Aorta (tissue), 5 donors: Measurements from ENCODE around the gene NOC2L. TPM values are rescaled to one million over a fixed set of nuclear protein-coding genes. Genes with fewer than 3 reads are reported as not detected.

Source experiments
- ATAC-seq: fragments of 200-7000 bp; cut with Tn5 transposase; one replicate; pipeline ENCODE4 v1.9.1; 2022; ENCODE audit warnings: moderate library complexity; ENCODE audit not compliant: low FRiP score
- DNase-seq, 2 donors: peaks; one replicate each; pipeline ENCODE4 v3.0.0-alpha.2; 2020
- H3K27ac ChIP-seq, 2 donors: one replicate each; pipeline ENCODE4 v1.5.1; 2013; ENCODE audit warnings: low read length in 2 of 2, mild to moderate bottlenecking in 2 of 2, moderate library complexity in 2 of 2, control low read depth in 1 of 2, inconsistent platforms in 1 of 2, low read depth in 1 of 2
- H3K27me3 ChIP-seq, 2 donors: one replicate each; pipeline ENCODE4 v1.6.1; 2013; ENCODE audit warnings: control low read depth in 1 of 2, low read length in 1 of 2, mild to moderate bottlenecking in 1 of 2, moderate library complexity in 1 of 2; ENCODE audit not compliant: insufficient read depth in 2 of 2, control insufficient read depth in 1 of 2
- H3K36me3 ChIP-seq, 2 donors: one replicate each; pipeline ENCODE4 v1.6.1; 2013; ENCODE audit warnings: control low read depth in 1 of 2, low read length in 1 of 2, mild to moderate bottlenecking in 1 of 2; ENCODE audit not compliant: insufficient read depth in 2 of 2, control insufficient read depth in 1 of 2
- H3K4me1 ChIP-seq, 2 donors: one replicate each; pipeline ENCODE4 v1.6.1; 2013; ENCODE audit warnings: low read length in 2 of 2, control low read depth in 1 of 2, mild to moderate bottlenecking in 1 of 2, moderate library complexity in 1 of 2; ENCODE audit not compliant: insufficient read depth in 2 of 2, control insufficient read depth in 1 of 2
- H3K4me3 ChIP-seq, 2 donors: one replicate each; pipeline ENCODE4 v1.5.1; 2013; ENCODE audit warnings: low read length in 2 of 2, control low read depth in 1 of 2, mild to moderate bottlenecking in 1 of 2
- H3K9me3 ChIP-seq: one replicate; pipeline ENCODE4 v1.6.1; 2013; ENCODE audit warnings: mild to moderate bottlenecking, low read length; ENCODE audit not compliant: control insufficient read depth
- WGBS, 2 donors: extraction: QIAGEN DNeasy Blood & Tissue Kit; methylation state at CpG; one replicate each; pipeline ENCODE4 v1.1.7; 2013; 5-methylcytosine and 5-hydroxymethylcytosine counted together
- intact Hi-C, 2 donors: fragments of 100-400 bp; cut with DNase I; formaldehyde crosslinking; loops; one replicate each; pipeline versions ENCODE4 v1.14.2 to v1.15.0; 2022
- polyA plus RNA-seq, 2 donors: library from polyadenylated mRNA; stranded (reverse); fragments of 200-250 nt; gene quantifications; one replicate each; pipeline ENCODE4 v1.2.3, GENCODE V29; 2013
- total RNA-seq, 2 donors: library from RNA; stranded (reverse); fragmentation: NEBNext Ultra II Directional; extraction: Animal tissue kit (Norgen Biotek cat#: 25700); gene quantifications; one replicate each; pipeline ENCODE4 v1.2.1, GENCODE V29; 2021
- donor health status: healthy with polysubstance abuse.
- donor health status: Bipolar disorder and iron deficiency.
- donor health status: DM: no; HTN: no; CAD: no.
- donor health status: DM: no; HTN: no; CAD: no.
- donor health status: DM: yes; HTN: yes; CAD: no.

The NOC2L gene
- total and polyA plus RNA-seq, 4 donors, result 17.3 to 55.5 (median 38.6) TPM

DNA sequence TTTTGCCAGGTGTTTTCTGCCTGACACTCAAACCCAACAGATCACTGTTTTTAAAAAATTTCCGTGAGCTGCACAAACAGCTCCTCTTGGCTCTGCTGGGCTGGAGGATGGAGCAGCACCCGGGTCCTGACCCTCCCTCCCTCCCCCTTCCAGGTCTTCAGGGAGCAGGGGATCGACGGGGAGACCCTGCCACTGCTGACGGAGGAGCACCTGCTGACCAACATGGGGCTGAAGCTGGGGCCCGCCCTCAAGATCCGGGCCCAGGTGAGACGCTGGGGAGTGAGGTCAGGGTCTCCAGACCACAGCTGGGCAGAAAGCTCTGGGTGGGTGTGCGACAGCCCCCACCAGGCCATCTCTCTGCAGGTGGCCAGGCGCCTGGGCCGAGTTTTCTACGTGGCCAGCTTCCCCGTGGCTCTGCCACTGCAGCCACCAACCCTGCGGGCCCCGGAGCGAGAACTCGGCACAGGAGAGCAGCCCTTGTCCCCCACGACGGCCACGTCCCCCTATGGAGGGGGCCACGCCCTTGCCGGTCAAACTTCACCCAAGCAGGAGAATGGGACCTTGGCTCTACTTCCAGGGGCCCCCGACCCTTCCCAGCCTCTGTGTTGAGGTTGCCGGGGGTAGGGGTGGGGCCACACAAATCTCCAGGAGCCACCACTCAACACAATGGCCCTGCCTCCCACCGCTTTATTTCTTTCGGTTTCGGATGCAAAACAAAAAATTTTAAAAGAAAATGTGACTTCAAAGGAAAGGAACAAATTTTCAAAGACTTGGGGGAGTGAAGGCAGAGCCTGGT, 15.3 kb downstream of the NOC2L start:
- Histone ChIP-seq H3K9me3 (no peaks in the 10 kb centered on the region), H3K27ac (no peak overlapping the region), H3K36me3 (no peaks in the 10 kb centered on the region), H3K4me3 (no peak overlapping the region), H3K4me1 (no peaks in the 10 kb centered on the region), H3K27me3 (no peaks in the 10 kb centered on the region)
- DNase-seq (no peak), ATAC-seq (no peak)
- intact Hi-C loops, result loop anchor here in 1 of 2 donors (5.0 kb wide), 1 partner anchor 36 kb away; no protein-coding TSS in a partner anchor
- 88% methylated on average over 26 to 27 of the region's 27 CpGs for WGBS, 2 donors

GRCh38 chr1:942864-943533, 16.1 kb downstream of the NOC2L start:
- H3K27ac ChIP-seq, result no peak overlapping the region

DNA sequence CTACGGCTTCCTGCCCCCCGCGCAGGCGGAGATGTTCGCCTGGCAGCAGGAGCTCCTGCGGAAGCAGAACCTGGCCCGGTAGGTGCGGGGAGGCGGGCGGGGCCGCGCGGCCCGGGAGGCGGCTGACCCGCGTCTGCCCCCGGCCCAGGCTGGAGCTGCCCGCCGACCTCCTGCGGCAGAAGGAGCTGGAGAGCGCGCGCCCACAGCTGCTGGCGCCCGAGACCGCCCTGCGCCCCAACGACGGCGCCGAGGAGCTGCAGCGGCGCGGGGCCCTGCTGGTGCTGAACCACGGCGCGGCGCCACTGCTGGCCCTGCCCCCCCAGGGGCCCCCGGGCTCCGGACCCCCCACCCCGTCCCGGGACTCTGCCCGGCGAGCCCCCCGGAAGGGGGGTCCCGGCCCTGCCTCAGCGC, 16.6 kb downstream of the NOC2L start:
- H3K4me1 ChIP-seq, result no peaks in the 10 kb centered on the region

More at GRCh38 chr1:942864-943533, 16.1 kb downstream of the NOC2L start:
- Histone ChIP-seq H3K9me3 (no peaks in the 10 kb centered on the region), H3K36me3 (no peaks in the 10 kb centered on the region), H3K4me1 (no peaks in the 10 kb centered on the region), H3K4me3 (no peak overlapping the region), H3K27me3 (no peaks in the 10 kb centered on the region)
- no peak for ATAC-seq
- peak; percentile 76 to 88 for DNase-seq
- WGBS, 2 donors, result 69 to 72% methylated on average over 26 to 27 of the region's 27 CpGs
- intact Hi-C loops, result loop anchor here in 1 of 2 donors (5.0 kb wide), 1 partner anchor 36 kb away; no protein-coding TSS in a partner anchor

GRCh38 chr1:941588-942383, 17.3 kb downstream of the NOC2L start:
- DNase-seq, result peak; percentile 90 to 94
- no peaks in the 10 kb centered on the region for H3K9me3 ChIP-seq
- 1% methylated on average over 51 to 98 of the region's 98 CpGs for WGBS, 2 donors
- peak; percentile 79 for ATAC-seq
- H3K36me3 ChIP-seq, result no peaks in the 10 kb centered on the region
- H3K4me3 ChIP-seq, result peak overlapping the region in 1 of 2 donors; percentile 12
- H3K27ac ChIP-seq, result no peak overlapping the region
- no peaks in the 10 kb centered on the region for H3K4me1 ChIP-seq
- intact Hi-C loops, result loop anchor here in 1 of 2 donors (2.0 to 5.0 kb wide), 2 partner anchors 17 to 34 kb away; no protein-coding TSS in a partner anchor
- no peaks in the 10 kb centered on the region for H3K27me3 ChIP-seq

More for the DNA sequence above, 16.6 kb downstream of the NOC2L start:
- Histone ChIP-seq H3K27ac (no peak overlapping the region), H3K9me3 (no peaks in the 10 kb centered on the region), H3K27me3 (no peaks in the 10 kb centered on the region), H3K36me3 (no peaks in the 10 kb centered on the region), H3K4me3 (no peak overlapping the region)
- intact Hi-C loops, result loop anchor here in 1 of 2 donors (5.0 kb wide), 1 partner anchor 35 kb away; no protein-coding TSS in a partner anchor
- DNase-seq (no peak), ATAC-seq (no peak)
- 12 to 21% methylated on average over 28 to 48 of the region's 48 CpGs for WGBS, 2 donors

DNA sequence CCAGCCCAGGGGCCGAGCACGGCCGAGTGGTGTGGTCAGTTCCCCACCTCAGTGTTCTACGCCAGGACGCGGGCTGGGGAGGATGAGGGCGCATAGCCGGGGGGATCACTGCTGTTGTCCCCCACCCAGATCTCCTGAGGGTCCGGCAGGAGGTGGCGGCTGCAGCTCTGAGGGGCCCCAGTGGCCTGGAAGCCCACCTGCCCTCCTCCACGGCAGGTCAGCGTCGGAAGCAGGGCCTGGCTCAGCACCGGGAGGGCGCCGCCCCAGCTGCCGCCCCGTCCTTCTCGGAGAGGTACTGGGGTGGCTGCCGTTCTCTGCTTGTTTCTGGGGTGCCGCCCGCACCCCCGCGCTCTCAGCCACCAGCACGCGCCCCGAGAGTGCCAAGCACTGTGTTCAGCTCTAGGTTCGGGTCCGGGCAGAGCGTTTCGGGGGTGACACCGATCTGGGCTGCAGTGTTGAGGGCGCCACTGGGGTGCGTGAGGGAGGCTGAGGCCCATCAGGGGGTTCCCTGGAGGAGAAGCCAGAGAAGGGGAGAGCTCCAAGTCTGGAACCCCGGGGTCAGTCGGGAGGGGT, 18.0 kb downstream of the NOC2L start:
- Histone ChIP-seq H3K4me3 (no peak overlapping the region), H3K27me3 (no peaks in the 10 kb centered on the region), H3K36me3 (no peaks in the 10 kb centered on the region), H3K9me3 (no peaks in the 10 kb centered on the region), H3K27ac (peak overlapping the region in 1 of 2 donors; percentile 5), H3K4me1 (no peaks in the 10 kb centered on the region)
- intact Hi-C loops, result loop anchor here in 1 of 2 donors (2.0 to 5.0 kb wide), 2 partner anchors 16 to 34 kb away; no protein-coding TSS in a partner anchor
- WGBS, 2 donors, result 18 to 21% methylated on average over 36 of the region's 36 CpGs
- DNase-seq (no peak), ATAC-seq (peak; percentile 14)

DNA sequence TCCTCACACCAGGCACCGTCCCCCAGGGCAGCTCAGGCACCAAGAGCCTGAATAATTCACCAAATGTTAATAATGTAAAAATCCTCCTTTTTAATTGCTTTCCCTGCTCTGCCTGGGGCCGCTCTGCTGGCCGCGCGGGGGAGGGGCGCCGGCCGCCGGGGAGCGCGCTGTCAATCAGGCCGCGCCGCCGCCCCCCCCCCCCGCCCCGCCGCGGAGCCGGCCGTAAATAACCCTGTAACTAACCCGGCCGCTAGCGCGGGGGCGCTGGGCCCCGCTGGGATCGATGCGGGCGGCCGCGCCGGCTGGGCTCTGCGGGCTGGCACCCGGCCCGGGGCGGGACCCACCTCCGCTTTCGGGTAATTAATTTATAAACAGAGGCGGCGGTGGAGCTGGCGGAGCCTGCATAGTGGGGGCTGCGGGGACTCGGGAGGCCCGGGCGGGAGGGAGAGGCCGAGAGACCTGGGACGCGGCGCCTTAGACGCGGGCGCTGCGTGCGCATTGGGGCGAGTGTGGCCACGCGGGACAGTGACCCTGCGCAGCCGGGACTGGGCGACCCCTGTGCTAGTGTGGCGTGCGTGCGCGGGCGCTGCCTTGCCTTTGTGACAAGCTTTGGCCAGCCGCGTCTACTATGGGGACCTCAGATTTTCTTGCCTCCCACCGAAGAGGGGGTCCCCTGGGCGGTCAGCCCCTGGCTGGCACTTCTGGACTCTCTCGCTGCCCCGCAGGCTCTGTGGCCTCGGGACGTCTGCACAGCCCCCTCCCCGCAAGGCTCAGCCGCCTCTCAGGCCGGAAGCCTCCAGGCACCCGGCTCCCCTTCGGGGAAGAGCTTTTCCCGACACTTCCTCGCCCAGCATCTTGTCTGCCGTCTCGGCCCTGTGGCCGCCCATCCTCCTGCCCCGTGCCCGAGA, 18.7 kb downstream of the NOC2L start:
- H3K9me3 ChIP-seq, result no peaks in the 10 kb centered on the region
- DNase-seq, result peak; percentile 80 to 90
- H3K36me3 ChIP-seq, result no peaks in the 10 kb centered on the region
- H3K27ac ChIP-seq, result peak overlapping the region in 1 of 2 donors; percentile 5
- peak overlapping the region in 1 of 2 donors; percentile 2 for H3K4me3 ChIP-seq
- ATAC-seq, result peak; percentile 41
- no peaks in the 10 kb centered on the region for H3K27me3 ChIP-seq
- no peaks in the 10 kb centered on the region for H3K4me1 ChIP-seq
- intact Hi-C loops, result loop anchor here in 1 of 2 donors (2.0 to 5.0 kb wide), 2 partner anchors 16 to 33 kb away; no protein-coding TSS in a partner anchor
- WGBS, 2 donors, result 0 to 1% methylated on average over 70 to 86 of the region's 86 CpGs

DNA sequence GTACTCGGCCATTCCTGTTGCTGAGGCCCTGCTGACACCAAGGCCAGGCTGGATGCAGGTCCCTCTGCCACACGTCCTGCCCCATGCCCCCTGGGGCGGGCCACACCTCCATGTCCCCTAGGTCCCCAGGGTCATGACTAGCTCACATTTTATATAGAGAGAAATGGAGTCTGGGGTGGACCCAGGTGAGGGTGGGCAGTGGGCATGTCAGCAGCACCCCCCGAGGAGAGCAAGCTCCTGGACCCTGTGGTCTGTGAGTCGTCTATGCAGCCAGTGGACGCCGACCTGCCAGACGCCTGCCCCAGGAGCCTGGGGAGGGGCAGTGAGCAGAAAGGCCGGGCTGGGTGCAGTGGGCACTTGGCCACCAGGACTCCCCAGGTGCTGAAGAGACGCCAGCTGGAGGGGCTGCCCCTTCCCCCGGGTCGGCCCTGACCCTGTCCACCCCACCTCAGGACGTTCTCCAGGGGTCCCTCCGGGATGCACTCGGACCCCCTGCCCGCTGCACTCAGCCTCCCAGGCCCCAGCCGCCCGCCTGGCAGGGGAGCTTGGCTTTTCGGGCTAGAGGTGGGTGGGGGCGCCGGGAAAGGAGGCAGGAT, 19.4 kb downstream of the NOC2L start:
- no peak overlapping the region for H3K4me3 ChIP-seq
- H3K36me3 ChIP-seq, result no peaks in the 10 kb centered on the region
- no peaks in the 10 kb centered on the region for H3K9me3 ChIP-seq
- H3K27ac ChIP-seq, result no peak overlapping the region
- ATAC-seq (no peak), DNase-seq (no peak)
- 28% methylated on average over 16 to 21 of the region's 21 CpGs for WGBS, 2 donors
- intact Hi-C loops, result loop anchor here in 1 of 2 donors (2.0 to 5.0 kb wide), 2 partner anchors 15 to 32 kb away; no protein-coding TSS in a partner anchor
- H3K4me1 ChIP-seq, result no peaks in the 10 kb centered on the region
- no peaks in the 10 kb centered on the region for H3K27me3 ChIP-seq
